ENCODE results near the gene RNF213. TPM values are rescaled to one million over a fixed set of nuclear protein-coding genes. Genes with fewer than 3 reads are reported as not detected.

The RNF213 gene
- total RNA-seq, 1 experiment from 2014 or later = 15.0 TPM

- Histone ChIP-seq H3K79me2 (ENCODE audit: low read length) (no peaks in the 10 kb centered on the region), H3K27ac (ENCODE audit: low read length) (no peak overlapping the region), H2AFZ (ENCODE audit: low read length) (no peak overlapping the region), H3K27me3 (ENCODE audit: low read length) (no peaks in the 10 kb centered on the region), H3K9me3 (ENCODE audit: low read length) (no peaks in the 10 kb centered on the region), H3K4me2 (ENCODE audit: low read depth, low read length, poor library complexity, severe bottlenecking) (no peak overlapping the region), H3K4me3 (ENCODE audit: low read length) (no peak overlapping the region), H3K36me3 (ENCODE audit: insufficient read depth, low read length) (no peaks in the 10 kb centered on the region), H4K20me1 (ENCODE audit: insufficient read depth, low read depth, low read length) (no peaks in the 10 kb centered on the region), H3K9ac (ENCODE audit: low read length) (no peak overlapping the region), H3K9me2 (replicated peaks; ENCODE audit: insufficient read depth, low read length) (no peaks in the 10 kb centered on the region), H3K4me1 (ENCODE audit: low read length) (no peaks in the 10 kb centered on the region)
- no peak for DNase-seq
Observed at GRCh38 chr17:80318166-80318565, 57.5 kb downstream of the RNF213 start.

GRCh38 chr17:80319262-80319998, 58.8 kb downstream of the RNF213 start:
- Histone ChIP-seq H3K27ac (ENCODE audit: low read length) (no peak overlapping the region), H3K4me1 (ENCODE audit: low read length) (no peaks in the 10 kb centered on the region), H3K9me2 (replicated peaks; ENCODE audit: insufficient read depth, low read length) (no peaks in the 10 kb centered on the region), H4K20me1 (ENCODE audit: insufficient read depth, low read depth, low read length) (no peaks in the 10 kb centered on the region), H3K4me2 (ENCODE audit: low read depth, low read length, poor library complexity, severe bottlenecking) (no peak overlapping the region), H3K79me2 (ENCODE audit: low read length) (no peaks in the 10 kb centered on the region), H3K9ac (ENCODE audit: low read length) (no peak overlapping the region), H3K9me3 (ENCODE audit: low read length) (no peaks in the 10 kb centered on the region), H3K27me3 (ENCODE audit: low read length) (no peaks in the 10 kb centered on the region), H2AFZ (ENCODE audit: low read length) (no peak overlapping the region), H3K4me3 (ENCODE audit: low read length) (no peak overlapping the region), H3K36me3 (ENCODE audit: insufficient read depth, low read length) (no peaks in the 10 kb centered on the region)
- DNase-seq = no peak

- no peaks in the 10 kb centered on the region for H3K4me1 ChIP-seq (ENCODE audit: low read length)
- no peak overlapping the region for H2AFZ ChIP-seq (ENCODE audit: low read length)
- H3K27me3 ChIP-seq (ENCODE audit: low read length) = no peaks in the 10 kb centered on the region
- H3K27ac ChIP-seq (ENCODE audit: low read length) = no peak overlapping the region
- no peak overlapping the region for H3K9ac ChIP-seq (ENCODE audit: low read length)
- no peaks in the 10 kb centered on the region for H3K9me2 ChIP-seq (replicated peaks; ENCODE audit: insufficient read depth, low read length)
- H3K4me2 ChIP-seq (ENCODE audit: low read depth, low read length, poor library complexity, severe bottlenecking) = no peak overlapping the region
- H3K9me3 ChIP-seq (ENCODE audit: low read length) = no peaks in the 10 kb centered on the region
- no peak for DNase-seq
- no peaks in the 10 kb centered on the region for H4K20me1 ChIP-seq (ENCODE audit: insufficient read depth, low read depth, low read length)
- no peaks in the 10 kb centered on the region for H3K36me3 ChIP-seq (ENCODE audit: insufficient read depth, low read length)
- no peak overlapping the region for H3K4me3 ChIP-seq (ENCODE audit: low read length)
- no peaks in the 10 kb centered on the region for H3K79me2 ChIP-seq (ENCODE audit: low read length)
Observed at GRCh38 chr17:80319999-80320344, 59.3 kb downstream of the RNF213 start.

- H3K9ac ChIP-seq (ENCODE audit: low read length) = no peak overlapping the region
- DNase-seq = no peak
- H3K79me2 ChIP-seq (ENCODE audit: low read length) = no peaks in the 10 kb centered on the region
- H3K4me2 ChIP-seq (ENCODE audit: low read depth, low read length, poor library complexity, severe bottlenecking) = no peak overlapping the region
- H3K4me1 ChIP-seq (ENCODE audit: low read length) = no peaks in the 10 kb centered on the region
- H3K9me2 ChIP-seq (replicated peaks; ENCODE audit: insufficient read depth, low read length) = no peaks in the 10 kb centered on the region
- H3K9me3 ChIP-seq (ENCODE audit: low read length) = no peaks in the 10 kb centered on the region
- no peak overlapping the region for H2AFZ ChIP-seq (ENCODE audit: low read length)
- H4K20me1 ChIP-seq (ENCODE audit: insufficient read depth, low read depth, low read length) = no peaks in the 10 kb centered on the region
- no peak overlapping the region for H3K27ac ChIP-seq (ENCODE audit: low read length)
- H3K27me3 ChIP-seq (ENCODE audit: low read length) = no peaks in the 10 kb centered on the region
- H3K36me3 ChIP-seq (ENCODE audit: insufficient read depth, low read length) = no peaks in the 10 kb centered on the region
- H3K4me3 ChIP-seq (ENCODE audit: low read length) = no peak overlapping the region
Observed at GRCh38 chr17:80320496-80320895, 59.8 kb downstream of the RNF213 start.

- no peaks in the 10 kb centered on the region for H3K9me3 ChIP-seq (ENCODE audit: low read length)
- H3K4me3 ChIP-seq (ENCODE audit: low read length) = no peak overlapping the region
- H3K4me2 ChIP-seq (ENCODE audit: low read depth, low read length, poor library complexity, severe bottlenecking) = no peak overlapping the region
- no peak for DNase-seq
- H3K9me2 ChIP-seq (replicated peaks; ENCODE audit: insufficient read depth, low read length) = no peaks in the 10 kb centered on the region
- no peak overlapping the region for H3K27ac ChIP-seq (ENCODE audit: low read length)
- no peaks in the 10 kb centered on the region for H3K36me3 ChIP-seq (ENCODE audit: insufficient read depth, low read length)
- H3K79me2 ChIP-seq (ENCODE audit: low read length) = no peaks in the 10 kb centered on the region
- no peak overlapping the region for H3K9ac ChIP-seq (ENCODE audit: low read length)
- H2AFZ ChIP-seq (ENCODE audit: low read length) = no peak overlapping the region
- H4K20me1 ChIP-seq (ENCODE audit: insufficient read depth, low read depth, low read length) = no peaks in the 10 kb centered on the region
- H3K4me1 ChIP-seq (ENCODE audit: low read length) = no peaks in the 10 kb centered on the region
- H3K27me3 ChIP-seq (ENCODE audit: low read length) = no peaks in the 10 kb centered on the region
Observed at GRCh38 chr17:80322864-80323263, 62.2 kb downstream of the RNF213 start.

- Histone ChIP-seq H3K27me3 (ENCODE audit: low read length) (no peaks in the 10 kb centered on the region), H3K9ac (ENCODE audit: low read length) (no peak overlapping the region), H2AFZ (ENCODE audit: low read length) (no peak overlapping the region), H3K27ac (ENCODE audit: low read length) (no peak overlapping the region), H3K4me1 (ENCODE audit: low read length) (no peaks in the 10 kb centered on the region), H3K9me2 (replicated peaks; ENCODE audit: insufficient read depth, low read length) (no peaks in the 10 kb centered on the region), H3K36me3 (ENCODE audit: insufficient read depth, low read length) (no peaks in the 10 kb centered on the region), H4K20me1 (ENCODE audit: insufficient read depth, low read depth, low read length) (no peaks in the 10 kb centered on the region), H3K79me2 (ENCODE audit: low read length) (no peaks in the 10 kb centered on the region), H3K9me3 (ENCODE audit: low read length) (no peaks in the 10 kb centered on the region), H3K4me2 (ENCODE audit: low read depth, low read length, poor library complexity, severe bottlenecking) (no peak overlapping the region), H3K4me3 (ENCODE audit: low read length) (no peak overlapping the region)
- DNase-seq = no peak
Observed at GRCh38 chr17:80323982-80324381, 63.3 kb downstream of the RNF213 start.

GRCh38 chr17:80327518-80327917, 66.9 kb downstream of the RNF213 start:
- H3K4me1 ChIP-seq (ENCODE audit: low read length) = no peaks in the 10 kb centered on the region
- no peak overlapping the region for H3K9ac ChIP-seq (ENCODE audit: low read length)
- H3K4me3 ChIP-seq (ENCODE audit: low read length) = no peak overlapping the region
- H3K27ac ChIP-seq (ENCODE audit: low read length) = no peak overlapping the region
- no peaks in the 10 kb centered on the region for H4K20me1 ChIP-seq (ENCODE audit: insufficient read depth, low read depth, low read length)
- no peak overlapping the region for H3K4me2 ChIP-seq (ENCODE audit: low read depth, low read length, poor library complexity, severe bottlenecking)
- no peak for DNase-seq
- H3K36me3 ChIP-seq (ENCODE audit: insufficient read depth, low read length) = no peaks in the 10 kb centered on the region
- H3K9me2 ChIP-seq (replicated peaks; ENCODE audit: insufficient read depth, low read length) = no peaks in the 10 kb centered on the region
- no peak overlapping the region for H2AFZ ChIP-seq (ENCODE audit: low read length)
- H3K79me2 ChIP-seq (ENCODE audit: low read length) = no peaks in the 10 kb centered on the region
- H3K27me3 ChIP-seq (ENCODE audit: low read length) = no peaks in the 10 kb centered on the region
- H3K9me3 ChIP-seq (ENCODE audit: low read length) = no peaks in the 10 kb centered on the region

- no peak for DNase-seq
- Histone ChIP-seq H4K20me1 (ENCODE audit: insufficient read depth, low read depth, low read length) (no peaks in the 10 kb centered on the region), H3K9me3 (ENCODE audit: low read length) (no peaks in the 10 kb centered on the region), H3K9me2 (replicated peaks; ENCODE audit: insufficient read depth, low read length) (no peaks in the 10 kb centered on the region), H3K9ac (ENCODE audit: low read length) (no peak overlapping the region), H3K4me1 (ENCODE audit: low read length) (no peaks in the 10 kb centered on the region), H3K27me3 (ENCODE audit: low read length) (no peaks in the 10 kb centered on the region), H3K4me2 (ENCODE audit: low read depth, low read length, poor library complexity, severe bottlenecking) (no peak overlapping the region), H3K36me3 (ENCODE audit: insufficient read depth, low read length) (no peaks in the 10 kb centered on the region), H2AFZ (ENCODE audit: low read length) (no peak overlapping the region), H3K79me2 (ENCODE audit: low read length) (no peaks in the 10 kb centered on the region), H3K27ac (ENCODE audit: low read length) (no peak overlapping the region), H3K4me3 (ENCODE audit: low read length) (no peak overlapping the region)
Observed at GRCh38 chr17:80328634-80329380, 68.2 kb downstream of the RNF213 start.
